ENCODE measurements around the gene WRNIP1.

WRNIP1 gene

GRCh38 chr6:2810092-2810671 lies 45.0 kb downstream of the WRNIP1 start:
- no peak for DNase-seq

GRCh38 chr6:2812695-2813094 lies 47.5 kb downstream of the WRNIP1 start:
- no peak for DNase-seq

- DNase-seq, result no peak
Measured at GRCh38 chr6:2816158-2816557, 51.0 kb downstream of the WRNIP1 start.

GRCh38 chr6:2817903-2818443 lies 52.8 kb downstream of the WRNIP1 start:
- DNase-seq, result no peak

GRCh38 chr6:2818593-2818992 lies 53.4 kb downstream of the WRNIP1 start:
- DNase-seq, result no peak

GRCh38 chr6:2819115-2819514 lies 53.9 kb downstream of the WRNIP1 start:
- DNase-seq, result no peak

GRCh38 chr6:2819978-2820377 lies 54.8 kb downstream of the WRNIP1 start:
- DNase-seq, result no peak

- no peak for DNase-seq
Measured at GRCh38 chr6:2820415-2820814, 55.2 kb downstream of the WRNIP1 start.

- DNase-seq, result no peak
Measured at GRCh38 chr6:2821554-2821953, 56.4 kb downstream of the WRNIP1 start.

- DNase-seq, result no peak
Measured at GRCh38 chr6:2823104-2823850, 58.1 kb downstream of the WRNIP1 start.

- no peak for DNase-seq
Measured at GRCh38 chr6:2826131-2826530, 60.9 kb downstream of the WRNIP1 start.

- no peak for DNase-seq
Measured at GRCh38 chr6:2827142-2827541, 61.9 kb downstream of the WRNIP1 start.

- no peak for DNase-seq
Measured at GRCh38 chr6:2828629-2829028, 63.4 kb downstream of the WRNIP1 start.

GRCh38 chr6:2829253-2829652 lies 64.1 kb downstream of the WRNIP1 start:
- DNase-seq, result no peak

GRCh38 chr6:2830183-2830582 lies 65.0 kb downstream of the WRNIP1 start:
- no peak for DNase-seq

- no peak for DNase-seq
Measured at GRCh38 chr6:2831392-2831791, 66.2 kb downstream of the WRNIP1 start.

GRCh38 chr6:2834262-2834661 lies 69.1 kb downstream of the WRNIP1 start:
- DNase-seq, result no peak

Measured in activated CD8-positive, alpha-beta memory T cell treated with anti-CD3 and anti-CD28 coated beads for 24 hours (primary cell).